ENCODE results near the gene ITGA5. TPM values are rescaled to one million over a fixed set of nuclear protein-coding genes. Genes with fewer than 3 reads are reported as not detected.

The ITGA5 gene
- total and polyA plus RNA-seq, 2 experiments from 2014 or later: 7.3 to 23.7 TPM

- Mint-ChIP-seq H3K9me3 (no peaks in the 10 kb centered on the region), H3K27me3 (ENCODE audit: insufficient read depth, low read depth, poor library complexity) (peaks cover 17% of the 10 kb centered on the region), H3K27ac (no peak overlapping the region), H3K4me3 (peak overlapping the region; percentile 39), H3K36me3 (ENCODE audit: low read depth) (no peaks in the 10 kb centered on the region), H3K4me1 (peaks cover 6% of the 10 kb centered on the region)
- H3K4me3 ChIP-seq: no peak overlapping the region
- ATAC-seq: peak; percentile 54
- H3K9me2 ChIP-seq (ENCODE audit: insufficient read depth): no peaks in the 10 kb centered on the region
- peaks cover 33% of the 10 kb centered on the region for H3K4me1 ChIP-seq (ENCODE audit: insufficient read depth)
- peak; percentile 97 for DNase-seq (ENCODE audit: low spot score)
- TF ChIP-seq ETS1 (IDR thresholded peaks at IDR 0.05): no peak
- peak; percentile 100 for TF ChIP-seq CTCF (conservative IDR thresholded peaks at IDR 0.05; ENCODE audit: low read depth in 2 of 2)
- no peak for TF ChIP-seq JUNB (IDR thresholded peaks at IDR 0.05; ENCODE audit: unreplicated experiment)
- no peak for TF ChIP-seq EZH2phosphoT487 (IDR thresholded peaks at IDR 0.05; ENCODE audit: unreplicated experiment)
- no peaks in the 10 kb centered on the region for H4K20me1 ChIP-seq (replicated peaks; ENCODE audit: insufficient read depth)
- H2AFZ ChIP-seq: no peak overlapping the region
- H3F3A ChIP-seq (replicated peaks; ENCODE audit: low read depth): peaks cover 6% of the 10 kb centered on the region
- no peak overlapping the region for H3K27ac ChIP-seq (ENCODE audit: low read depth)
- H3K27me3 ChIP-seq (ENCODE audit: insufficient read depth): peaks cover 6% of the 10 kb centered on the region; the same call in 1 of the 2 replicates
- no peaks in the 10 kb centered on the region for H3K79me2 ChIP-seq (replicated peaks; ENCODE audit: insufficient read depth)
- peak overlapping the region; percentile 82; the same call in 1 of the 2 replicates for H3K4me2 ChIP-seq
- H3K36me3 ChIP-seq (ENCODE audit: insufficient read depth): no peaks in the 10 kb centered on the region
Observed at GRCh38 chr12:54360717-54361456, 58.2 kb downstream of the ITGA5 start.

- Histone ChIP-seq H2AFZ (peak overlapping the region; percentile 60; the same call in 1 of the 2 replicates), H4K20me1 (replicated peaks; ENCODE audit: insufficient read depth) (no peaks in the 10 kb centered on the region), H3K9me2 (ENCODE audit: insufficient read depth) (no peaks in the 10 kb centered on the region), H3K36me3 (ENCODE audit: insufficient read depth) (no peaks in the 10 kb centered on the region), H3K27ac (ENCODE audit: low read depth) (peak overlapping the region; percentile 32; the same call in 1 of the 2 replicates), H3K4me1 (ENCODE audit: insufficient read depth) (peaks cover 44% of the 10 kb centered on the region), H3F3A (replicated peaks; ENCODE audit: low read depth) (peaks cover 8% of the 10 kb centered on the region), H3K4me3 (peak overlapping the region; percentile 75), H3K79me2 (replicated peaks; ENCODE audit: insufficient read depth) (no peaks in the 10 kb centered on the region; the same call in 1 of the 2 replicates), H3K4me2 (peak overlapping the region; percentile 82), H3K27me3 (ENCODE audit: insufficient read depth) (peaks cover 6% of the 10 kb centered on the region; the same call in 1 of the 2 replicates)
- ATAC-seq (no peak), DNase-seq (ENCODE audit: low spot score) (no peak)
- H3K4me3 Mint-ChIP-seq: peak overlapping the region; percentile 50; the same call in 2 of the 3 replicates
- H3K27ac Mint-ChIP-seq: no peak overlapping the region
- H3K4me1 Mint-ChIP-seq: peaks cover 6% of the 10 kb centered on the region
- no peaks in the 10 kb centered on the region; the same call in 2 of the 3 replicates for H3K36me3 Mint-ChIP-seq (ENCODE audit: low read depth)
- H3K9me3 Mint-ChIP-seq: no peaks in the 10 kb centered on the region
- peaks cover 22% of the 10 kb centered on the region for H3K27me3 Mint-ChIP-seq (ENCODE audit: insufficient read depth, low read depth, poor library complexity)
- TF ChIP-seq ZNF114 (CRISPR knock-in tag; IDR thresholded peaks at IDR 0.05) (no peak), CTCF (conservative IDR thresholded peaks at IDR 0.05; ENCODE audit: low read depth in 2 of 2) (no peak), POLR2AphosphoS5 (IDR thresholded peaks at IDR 0.05; ENCODE audit: low read depth) (no peak), ETS1 (IDR thresholded peaks at IDR 0.05) (no peak), NANOG (IDR thresholded peaks at IDR 0.05; ENCODE audit: borderline replicate concordance) (no peak), JUNB (IDR thresholded peaks at IDR 0.05; ENCODE audit: unreplicated experiment) (no peak), EZH2 (IDR thresholded peaks at IDR 0.05; ENCODE audit: low read depth, unreplicated experiment) (no peak), EZH2phosphoT487 (IDR thresholded peaks at IDR 0.05; ENCODE audit: unreplicated experiment) (no peak), REST (IDR thresholded peaks at IDR 0.05; ENCODE audit: unreplicated experiment) (no peak), STAT1 (IDR thresholded peaks at IDR 0.05; ENCODE audit: unreplicated experiment) (no peak), ZNF331 (CRISPR knock-in tag; IDR thresholded peaks at IDR 0.05; ENCODE audit: low read depth) (no peak), CREB1 (CRISPR knock-in tag; IDR thresholded peaks at IDR 0.05; ENCODE audit: low read depth) (no peak)
Observed at GRCh38 chr12:54359762-54360351, 59.2 kb downstream of the ITGA5 start.
